ENCODE measurements around the gene ARMC2.

GRCh38 chr6:108921547-108922361 lies 73.5 kb downstream of the ARMC2 start:
- TF ChIP-seq CTCF (IDR thresholded peaks at IDR 0.05) (no peak), POLR2A (IDR thresholded peaks at IDR 0.05) (no peak)
